DMS 273 treated with DMSO at 0.1 percent for 48 hours (cell line): ENCODE measurements around the gene CABP4.

Experiments used
- DNase-seq: peaks from one replicate; lab custom pipeline; 2025; lab: John Stamatoyannopoulos, UW

The CABP4 gene

GRCh38 chr11:67455054-67455453 is at the start of gene CABP4:
Gene CABP4, plus strand, starts transcription at chr11:67455354. Its CDS starts 70 bp downstream, at chr11:67455424.
- DNase-seq: no peak

- DNase-seq: no peak
Observed at GRCh38 chr11:67405688-67406339, 49.3 kb upstream of the CABP4 start.

DNA sequence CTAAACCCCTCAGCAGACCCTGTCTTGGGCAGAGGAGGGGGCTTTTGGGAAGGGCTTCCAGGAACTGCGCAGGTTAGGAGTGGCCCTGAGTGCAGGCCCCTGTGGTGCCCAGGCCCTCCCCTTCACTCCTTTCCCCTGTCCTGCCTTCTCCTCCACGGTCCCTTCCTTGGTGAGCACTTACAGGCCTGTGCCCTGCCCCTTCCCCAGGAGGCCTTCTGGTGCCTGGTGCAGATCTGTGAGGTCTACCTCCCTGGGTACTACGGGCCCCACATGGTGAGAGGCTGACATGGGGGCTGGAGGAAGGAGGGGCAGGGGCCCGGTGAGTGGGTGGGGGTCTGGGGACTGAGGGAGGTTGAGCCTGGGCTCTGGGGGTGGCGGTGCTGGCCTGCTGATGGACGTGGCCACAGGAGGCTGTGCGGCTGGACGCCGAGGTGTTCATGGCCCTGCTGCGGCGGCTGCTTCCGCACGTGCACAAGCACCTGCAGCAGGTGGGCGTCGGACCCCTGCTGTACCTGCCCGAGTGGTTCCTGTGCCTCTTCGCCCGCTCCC is 48.7 kb upstream of the CABP4 start:
- no peak for DNase-seq

- DNase-seq: no peak
Observed at GRCh38 chr11:67406969-67407687, 48.0 kb upstream of the CABP4 start.

DNA sequence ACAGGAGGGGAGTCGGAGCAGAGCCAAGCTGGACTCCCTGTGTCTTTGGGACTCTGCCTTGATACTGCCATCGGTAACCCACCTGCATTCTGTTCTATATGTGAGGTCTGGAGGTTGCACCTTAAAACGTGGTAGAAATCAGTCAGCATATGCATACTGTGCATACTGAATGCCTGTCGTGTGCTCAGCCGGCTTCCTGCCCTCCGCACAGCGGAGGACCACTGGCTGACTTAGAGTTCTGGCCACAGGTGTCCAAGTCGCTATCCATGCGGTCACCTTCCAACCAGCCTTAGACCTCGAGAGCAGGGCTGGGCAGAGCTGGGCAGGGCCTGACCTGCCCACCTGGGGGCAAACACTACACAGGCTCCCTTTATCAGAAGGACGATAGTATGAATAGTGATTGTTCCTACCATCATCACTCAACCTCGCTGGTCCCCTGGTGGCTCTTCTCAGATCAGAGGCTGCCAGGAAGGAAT is 47.4 kb upstream of the CABP4 start:
- no peak for DNase-seq

GRCh38 chr11:67408437-67409200 is 46.5 kb upstream of the CABP4 start:
- no peak for DNase-seq

- DNase-seq: no peak
Observed at GRCh38 chr11:67409261-67409666, 45.9 kb upstream of the CABP4 start.

GRCh38 chr11:67409781-67410368 is 45.3 kb upstream of the CABP4 start:
- DNase-seq: no peak

- DNase-seq: no peak
Observed at GRCh38 chr11:67410369-67410831, 44.8 kb upstream of the CABP4 start.

DNA sequence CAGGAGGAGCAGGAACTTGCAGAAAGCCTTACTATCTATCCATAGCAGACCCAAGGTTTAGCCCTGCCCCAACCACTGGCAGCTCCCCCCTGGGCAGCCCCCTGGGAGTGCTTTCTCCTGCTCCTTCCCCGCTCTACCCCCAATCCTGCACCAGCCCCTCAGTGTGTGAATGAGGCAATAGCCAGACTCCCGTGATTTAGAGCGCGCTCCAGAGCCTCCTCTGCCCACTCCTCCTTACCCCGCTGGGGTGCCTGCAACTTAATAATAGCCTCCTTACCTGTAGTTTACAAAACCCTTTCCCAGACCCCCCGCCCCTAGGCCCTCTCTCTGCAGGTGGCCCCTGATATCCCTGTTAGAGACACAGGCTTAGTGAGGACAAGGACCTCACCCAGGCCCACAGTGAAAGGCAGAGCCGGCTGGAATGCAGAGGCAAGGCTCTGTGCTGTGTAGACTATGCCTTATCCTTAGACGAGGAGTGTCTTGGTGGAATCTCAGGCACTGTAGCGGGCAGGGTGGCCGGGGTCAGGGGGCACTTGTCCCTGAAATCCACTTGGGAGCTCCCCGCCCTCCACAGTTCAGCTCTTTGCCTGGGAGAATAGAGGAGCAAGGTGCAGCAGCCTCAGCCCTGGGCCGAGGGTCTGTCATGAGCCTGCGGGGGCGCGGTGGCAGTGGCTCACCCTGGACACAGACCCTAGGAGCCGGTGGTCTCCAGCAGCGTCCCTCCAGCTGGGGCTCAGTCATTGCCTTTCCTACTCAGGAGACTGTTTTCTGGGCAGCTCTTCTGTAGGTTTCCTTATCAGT is 44.0 kb upstream of the CABP4 start:
- no peak for DNase-seq

- DNase-seq: no peak
Observed at GRCh38 chr11:67411785-67412152, 43.4 kb upstream of the CABP4 start.

DNA sequence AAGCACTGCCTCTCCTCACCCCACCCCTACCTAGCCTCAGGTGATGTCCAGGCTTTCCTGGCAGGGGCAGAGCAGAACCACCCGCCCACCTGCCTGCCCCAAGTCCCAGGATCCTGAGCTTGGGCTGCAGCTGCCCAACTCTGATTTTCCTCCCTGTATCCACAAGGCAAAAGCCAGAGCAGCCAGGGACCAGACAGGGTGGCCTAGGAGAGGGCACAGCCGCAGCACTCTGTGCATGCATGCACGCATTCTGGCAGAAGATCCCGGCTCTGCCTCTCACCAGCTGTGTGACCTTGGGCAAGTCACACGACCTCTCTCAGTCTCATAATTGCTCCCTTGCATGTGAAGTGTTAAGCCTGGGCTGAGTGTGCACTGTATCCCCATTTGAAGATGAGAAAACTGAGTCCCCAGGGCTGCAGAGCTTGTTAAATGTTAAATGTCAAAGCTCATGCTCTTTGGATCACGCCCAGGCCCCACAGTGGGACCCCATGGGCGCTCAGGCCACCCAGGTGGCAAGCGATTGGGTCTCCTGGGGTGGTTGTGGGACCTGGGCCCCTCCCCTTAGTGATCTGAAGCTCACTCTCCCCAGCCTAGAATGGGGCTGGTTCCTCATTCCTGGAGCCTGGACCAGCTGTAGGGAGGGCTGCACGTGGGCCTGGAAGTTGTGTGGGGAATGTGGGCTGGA is 42.5 kb upstream of the CABP4 start:
- DNase-seq: no peak

GRCh38 chr11:67413266-67413849 is 41.8 kb upstream of the CABP4 start:
- DNase-seq: no peak

- no peak for DNase-seq
Observed at GRCh38 chr11:67415501-67416304, 39.5 kb upstream of the CABP4 start, which contains the start of gene CARNS1. Gene CARNS1, plus strand, starts transcription at chr11:67415678. Its CDS starts 522 bp downstream, at chr11:67416200.

DNA sequence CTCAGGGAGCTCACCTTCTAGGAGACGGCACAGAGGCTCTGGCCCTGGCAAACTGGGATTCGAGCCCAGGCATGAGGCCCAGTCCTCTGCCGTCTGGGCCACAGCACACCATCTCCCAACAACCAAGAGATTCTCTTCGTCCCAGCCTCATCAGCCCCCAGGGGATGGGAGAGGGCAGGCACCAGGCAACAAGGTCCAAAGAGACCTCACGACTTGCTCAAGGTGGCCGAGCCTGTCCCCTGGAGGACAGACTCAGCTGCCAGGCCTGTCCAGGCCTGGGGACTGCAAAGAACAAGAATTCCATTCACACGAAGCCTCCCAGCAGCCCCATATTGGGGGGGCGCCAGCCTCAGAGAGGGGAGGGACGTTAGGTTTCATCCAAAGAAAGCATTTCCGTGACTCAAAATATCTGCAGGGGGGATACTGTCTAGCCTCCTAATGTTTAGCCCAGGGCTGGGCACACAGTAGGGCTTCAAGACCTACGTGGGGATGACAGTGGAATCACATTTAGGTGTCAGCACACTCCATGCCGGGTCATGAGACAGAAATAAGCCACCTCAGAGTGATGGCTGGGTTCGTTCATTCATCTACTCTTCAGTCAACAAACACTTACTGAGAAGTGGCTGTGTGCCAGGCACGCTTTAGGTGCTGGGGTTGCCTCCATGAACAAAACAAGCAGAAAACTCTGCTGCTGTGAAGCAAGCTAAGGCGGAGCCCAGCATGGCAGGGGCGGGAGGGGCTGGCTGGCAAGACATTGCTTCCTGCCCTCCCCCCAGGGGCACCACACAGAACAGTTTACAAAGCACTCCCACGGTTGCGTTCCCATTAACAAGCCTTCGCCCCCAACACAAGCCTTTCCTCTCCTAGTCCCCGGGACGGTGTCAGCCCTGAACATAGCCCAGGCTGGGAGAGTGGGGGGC is 38.5 kb upstream of the CABP4 start:
- DNase-seq: no peak

GRCh38 chr11:67417425-67417824 is 37.7 kb upstream of the CABP4 start:
- DNase-seq: no peak

- DNase-seq: no peak
Observed at GRCh38 chr11:67418476-67419281, 36.5 kb upstream of the CABP4 start.
